SKM-1 treated with dmso at 0.1 percent for 144 hours (cell line): ENCODE data around the gene OSBPL3.
A peak's percentile ranks its signal among the peaks of the same experiment; 100 is the strongest.

Experiments used
- DNase-seq: peaks from one replicate; lab custom pipeline; 2025; ENCODE audit not compliant: unreplicated experiment; lab: John Stamatoyannopoulos, UW

The OSBPL3 gene

DNA sequence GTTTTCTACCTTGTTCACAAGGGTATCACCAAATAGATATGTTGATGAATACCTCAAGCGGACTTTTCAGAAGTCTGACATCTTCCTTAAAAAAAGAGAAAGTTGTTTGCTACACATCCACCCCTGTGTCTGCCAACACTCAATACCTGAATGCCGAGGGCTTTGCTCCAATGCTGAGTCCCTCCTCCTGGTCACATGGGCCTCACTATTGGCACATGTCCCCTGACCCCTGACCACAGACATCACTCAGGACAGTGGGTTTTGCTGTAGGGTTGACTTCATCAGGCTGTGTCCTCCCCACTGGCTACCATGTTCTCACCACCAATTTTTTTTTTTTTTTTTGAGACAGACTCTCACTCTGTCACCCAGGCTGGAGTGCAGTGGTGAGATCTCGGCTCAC lies 76.4 kb downstream of the OSBPL3 start:
- no peak for DNase-seq

DNA sequence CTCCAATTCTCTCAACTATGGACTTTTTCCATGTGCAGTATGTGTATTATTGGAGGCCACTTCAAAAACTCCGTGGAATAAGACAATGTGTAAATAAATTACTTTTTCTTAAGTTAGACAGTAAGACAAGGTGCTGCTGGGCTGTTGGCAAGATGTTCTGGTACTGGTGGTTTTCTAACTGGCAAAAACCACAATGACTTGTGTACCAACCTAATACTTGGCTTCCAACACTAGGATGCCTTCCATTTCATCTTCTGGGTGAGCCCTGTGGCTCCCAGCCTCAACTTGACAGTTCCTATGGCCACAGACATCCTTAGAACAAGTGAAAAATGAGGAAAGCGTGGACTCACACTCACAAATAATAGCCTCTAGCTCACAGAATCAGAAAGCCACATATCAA lies 77.0 kb downstream of the OSBPL3 start:
- no peak for DNase-seq

DNA sequence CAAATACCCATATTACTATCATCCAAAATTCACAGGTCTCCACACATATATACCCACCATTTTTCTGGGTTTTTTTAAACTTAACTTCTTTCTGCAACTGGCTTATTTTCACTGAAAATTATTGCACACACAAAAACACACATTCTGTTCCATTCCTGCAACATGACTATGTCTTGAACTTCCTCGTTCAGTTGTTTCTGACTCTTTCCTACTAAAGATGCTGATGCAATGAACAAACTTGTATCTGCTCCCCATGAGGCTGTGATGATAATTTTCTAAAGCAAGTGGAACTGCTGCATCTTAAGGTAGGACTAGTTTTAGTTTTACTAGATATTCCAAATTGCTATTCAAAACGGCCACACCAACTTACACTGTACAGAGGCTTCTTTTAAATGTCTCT lies 77.7 kb downstream of the OSBPL3 start:
- DNase-seq, result peak; percentile 6

DNA sequence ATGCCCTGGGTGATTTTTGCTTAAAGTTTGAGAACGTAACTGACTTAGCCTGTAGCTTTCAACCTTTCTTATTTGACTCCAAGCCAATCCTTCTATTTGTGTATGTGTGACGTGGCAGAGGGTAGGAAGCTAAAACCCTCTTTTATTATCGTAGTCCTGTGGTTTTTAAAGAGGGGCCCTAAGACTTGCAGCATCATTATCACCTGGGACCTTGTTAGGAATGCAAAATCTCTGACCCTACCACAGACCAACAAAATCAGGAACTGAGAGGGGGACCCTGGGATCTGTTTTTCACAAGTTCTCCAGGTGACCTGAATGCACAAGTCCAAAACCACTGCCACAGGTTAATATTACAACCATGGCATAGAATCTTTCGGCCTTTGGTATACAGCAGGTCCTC lies 80.1 kb downstream of the OSBPL3 start:
- no peak for DNase-seq

DNA sequence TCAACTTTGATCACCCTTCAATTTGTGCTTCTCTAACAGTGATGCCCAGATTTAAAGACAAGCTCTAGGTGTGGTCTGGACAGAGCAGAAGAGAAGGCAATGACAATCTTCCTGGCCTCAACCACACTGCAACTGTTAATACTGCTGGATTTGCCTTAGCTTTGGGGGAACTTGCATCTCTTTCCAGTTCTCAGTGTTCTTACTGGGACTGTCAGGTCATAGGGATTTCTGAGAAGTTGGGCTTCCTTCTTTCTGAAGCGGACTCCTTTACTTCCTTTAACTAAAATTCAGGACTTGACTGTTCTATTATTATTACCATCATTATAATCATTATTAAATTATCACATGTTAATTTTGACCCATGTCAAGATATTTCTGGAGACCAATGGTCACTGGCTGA lies 80.8 kb downstream of the OSBPL3 start:
- no peak for DNase-seq

DNA sequence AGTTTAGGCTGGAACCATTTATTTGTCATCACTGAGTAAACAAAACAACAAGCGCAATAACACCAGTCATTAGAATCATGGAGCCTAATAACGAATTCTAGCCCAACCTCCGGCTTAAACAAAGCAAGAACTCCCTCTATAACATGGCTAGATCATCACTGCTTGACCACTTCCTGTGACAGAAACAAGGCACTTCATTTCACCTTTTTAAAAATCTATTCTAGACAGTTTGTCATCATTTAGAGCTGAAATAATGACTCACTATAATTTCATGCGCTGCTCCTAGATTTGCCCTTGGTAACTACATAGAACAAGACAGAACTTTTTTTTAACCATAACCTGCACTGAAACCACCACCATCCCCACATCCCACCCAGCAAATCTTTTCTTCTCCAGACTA lies 81.3 kb downstream of the OSBPL3 start:
- no peak for DNase-seq

DNA sequence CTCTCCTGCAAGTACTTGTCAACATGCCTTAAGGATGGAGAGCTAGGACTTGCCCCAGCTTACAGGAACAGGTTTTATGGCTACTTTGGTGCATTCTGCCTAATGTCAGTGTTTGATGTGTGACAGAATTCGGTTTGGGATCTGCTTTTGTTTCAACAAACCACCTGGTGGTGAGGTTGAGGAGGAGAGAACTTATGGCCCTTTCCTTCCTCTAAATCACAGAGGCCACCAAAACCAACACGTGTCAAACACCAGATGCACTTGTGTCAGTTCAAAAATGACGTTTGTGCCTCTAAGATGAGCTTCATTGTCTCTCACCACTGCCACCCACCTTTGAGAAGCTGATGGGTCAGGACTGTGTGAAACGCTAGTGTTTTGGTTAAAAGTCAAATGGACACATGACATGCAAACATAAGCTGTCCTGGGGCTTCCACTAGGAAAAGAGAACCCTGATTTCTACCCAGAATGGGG lies 83.9 kb downstream of the OSBPL3 start:
- DNase-seq, result no peak

DNA sequence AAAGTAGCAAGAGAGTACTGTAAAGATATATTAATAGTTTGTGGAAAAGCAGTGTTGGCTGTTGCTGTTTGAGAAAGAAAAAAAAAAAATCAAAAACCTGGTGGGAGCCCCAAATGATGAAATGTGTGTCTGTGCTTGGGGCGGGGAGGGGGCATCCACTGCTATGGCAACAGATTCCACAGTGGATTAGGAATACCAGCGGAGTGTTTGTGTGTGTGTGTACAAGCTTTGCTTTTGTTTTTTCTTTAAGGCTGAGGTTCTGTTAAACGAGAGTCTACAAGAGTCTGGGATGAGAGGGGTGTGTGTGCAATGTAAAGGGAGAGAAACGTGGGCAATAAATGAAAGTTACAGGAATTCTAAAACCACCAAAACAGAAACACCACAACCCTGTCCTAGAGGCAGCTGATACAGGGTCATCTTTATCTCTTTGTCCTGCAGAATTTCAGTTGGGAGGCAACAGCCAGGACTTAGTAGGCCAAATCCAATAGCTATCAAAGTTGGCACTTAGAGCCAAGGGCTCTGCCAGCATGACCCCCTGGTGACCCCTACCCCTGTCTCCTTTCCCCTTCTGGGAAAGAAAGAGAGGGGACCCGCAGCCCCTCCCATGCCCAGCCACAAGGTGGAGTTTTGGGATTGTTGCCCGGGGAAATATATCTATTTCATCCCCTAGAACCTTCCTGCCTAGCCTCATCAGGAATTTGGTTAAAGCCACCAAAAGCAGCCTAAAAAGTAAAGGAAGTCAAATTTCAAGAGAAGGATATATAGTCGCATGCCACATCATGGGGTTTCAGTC lies 85.4 kb downstream of the OSBPL3 start:
- DNase-seq, result no peak

DNA sequence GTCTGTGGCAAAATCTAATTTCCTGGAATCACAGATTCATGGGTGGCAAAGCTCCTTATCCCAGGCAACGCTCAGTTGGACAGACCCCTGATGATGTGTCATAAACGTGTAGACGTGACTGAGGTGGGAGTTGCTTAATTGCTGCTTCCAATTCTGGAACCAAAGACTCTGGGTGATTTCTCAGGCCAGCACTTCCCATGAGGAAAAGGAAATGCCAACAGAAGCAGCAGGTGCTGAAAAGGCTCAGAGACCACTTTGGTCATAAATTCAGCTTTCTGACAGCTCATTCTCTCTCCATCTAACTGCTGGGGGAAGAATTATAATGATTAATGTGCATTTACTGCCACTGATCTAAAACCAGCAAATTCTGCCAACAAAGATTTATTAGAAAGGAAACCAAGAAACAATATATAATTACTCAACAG lies 88.7 kb downstream of the OSBPL3 start:
- DNase-seq, result no peak

DNA sequence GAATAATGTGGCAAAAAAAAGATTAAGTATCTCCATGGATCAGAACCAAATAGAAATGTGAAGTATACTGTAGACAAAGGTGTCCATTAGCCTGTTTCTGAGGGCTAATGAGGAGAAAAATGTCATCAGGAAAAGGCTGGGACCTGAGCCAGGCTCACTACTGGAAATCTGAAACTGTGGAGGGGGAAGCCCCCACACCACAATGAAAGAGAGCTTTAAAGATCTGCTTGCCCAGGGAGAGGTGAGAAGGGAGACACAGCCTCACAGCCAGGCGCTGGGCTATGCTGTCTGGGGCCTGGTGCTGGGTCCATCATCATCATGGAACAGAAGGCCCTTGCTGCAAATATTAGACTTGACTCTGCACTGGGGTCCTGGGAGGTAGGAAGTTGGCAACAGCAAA lies 90.4 kb downstream of the OSBPL3 start:
- no peak for DNase-seq

DNA sequence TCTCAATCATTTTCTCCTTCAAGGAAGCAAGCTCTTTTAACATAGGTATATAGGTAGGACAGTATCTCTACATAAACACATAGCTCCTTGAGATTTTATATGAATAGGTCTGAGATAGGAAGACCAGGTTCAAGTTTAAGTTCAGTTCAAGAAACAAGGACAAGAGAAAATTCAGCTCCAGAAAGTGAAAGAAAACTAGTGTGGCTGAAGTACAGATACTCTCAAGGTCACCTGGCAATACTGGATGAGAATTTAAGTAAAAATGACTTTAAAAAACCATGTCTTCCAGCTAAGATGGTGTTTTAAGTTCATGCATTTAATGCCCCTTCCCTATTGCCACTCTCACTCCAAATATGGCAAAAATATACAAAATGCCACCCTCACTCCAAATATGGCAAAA lies 91.3 kb downstream of the OSBPL3 start:
- no peak for DNase-seq

DNA sequence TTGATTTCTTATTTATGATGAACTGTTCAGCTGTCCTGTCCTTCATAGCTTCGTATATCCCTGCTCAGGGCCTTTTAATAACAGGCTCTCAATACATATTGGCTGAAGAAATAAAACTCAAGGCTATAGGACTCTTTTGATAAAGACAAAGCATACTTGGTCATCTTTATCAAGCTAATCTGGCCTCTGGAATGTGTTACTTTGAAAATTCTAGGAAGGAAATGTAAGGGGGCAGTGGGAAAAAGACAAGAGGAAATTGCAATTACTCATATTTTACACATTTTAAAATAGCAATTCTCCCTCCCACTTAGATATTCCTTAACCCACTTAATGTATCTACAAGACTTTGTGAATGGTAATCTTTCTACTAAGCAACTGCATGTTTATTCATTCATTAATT lies 94.3 kb downstream of the OSBPL3 start:
- no peak for DNase-seq

DNA sequence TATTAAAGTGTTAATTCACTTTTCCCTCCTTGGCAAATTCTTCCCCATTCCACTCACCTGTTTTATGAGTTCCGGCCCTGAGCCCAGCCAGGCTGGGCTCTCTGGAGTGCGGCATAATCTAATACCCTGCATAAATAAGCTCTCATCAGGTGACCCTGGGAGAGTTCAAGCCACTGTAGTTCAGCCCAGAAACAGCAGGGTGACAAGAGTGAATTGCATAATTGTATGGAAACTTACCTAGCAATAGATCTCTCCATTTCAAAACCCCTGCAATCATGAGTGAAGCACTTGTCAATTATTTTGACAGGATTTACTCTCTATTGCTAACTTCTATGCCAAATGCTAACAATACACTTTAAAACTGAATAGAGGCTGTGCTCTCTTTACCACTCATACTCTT lies 94.7 kb downstream of the OSBPL3 start:
- no peak for DNase-seq

DNA sequence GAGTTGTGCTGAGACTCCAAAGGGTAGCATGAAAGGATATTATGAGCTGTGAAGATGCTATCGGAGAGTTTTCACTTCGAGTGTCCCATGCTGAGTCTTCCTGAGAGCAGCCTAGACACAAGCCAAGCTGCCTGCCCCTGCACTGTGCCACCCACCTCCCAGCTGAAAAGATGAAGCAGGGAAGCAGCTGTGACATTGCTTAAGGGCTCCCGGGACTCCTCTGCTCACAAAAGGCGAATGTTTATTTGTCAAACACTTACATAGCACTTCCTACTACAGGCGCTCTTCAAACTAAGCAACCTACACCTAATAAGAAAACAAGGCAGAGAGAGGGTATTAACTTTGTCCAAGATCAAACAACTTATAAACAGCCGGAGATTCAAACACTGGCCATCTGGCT lies 95.6 kb downstream of the OSBPL3 start:
- DNase-seq, result no peak

DNA sequence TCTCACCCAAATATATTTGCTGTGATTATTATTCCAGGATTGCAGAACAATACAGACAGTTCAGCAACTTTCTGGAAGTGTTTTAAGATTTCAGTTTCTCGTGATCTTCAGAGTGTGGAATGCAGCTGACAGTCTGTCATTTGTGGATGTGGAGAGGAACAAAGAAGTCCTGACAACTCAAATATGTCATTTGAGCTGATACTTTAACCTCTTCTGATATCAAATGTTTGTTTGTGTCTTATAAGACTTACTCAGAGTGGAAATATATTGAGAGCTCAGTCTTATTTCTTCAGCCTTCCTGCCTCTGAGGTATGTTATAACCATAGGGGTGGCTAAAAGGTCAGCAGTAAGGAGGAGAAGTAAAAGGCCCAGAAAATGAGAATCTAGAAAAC lies 96.4 kb downstream of the OSBPL3 start:
- no peak for DNase-seq

DNA sequence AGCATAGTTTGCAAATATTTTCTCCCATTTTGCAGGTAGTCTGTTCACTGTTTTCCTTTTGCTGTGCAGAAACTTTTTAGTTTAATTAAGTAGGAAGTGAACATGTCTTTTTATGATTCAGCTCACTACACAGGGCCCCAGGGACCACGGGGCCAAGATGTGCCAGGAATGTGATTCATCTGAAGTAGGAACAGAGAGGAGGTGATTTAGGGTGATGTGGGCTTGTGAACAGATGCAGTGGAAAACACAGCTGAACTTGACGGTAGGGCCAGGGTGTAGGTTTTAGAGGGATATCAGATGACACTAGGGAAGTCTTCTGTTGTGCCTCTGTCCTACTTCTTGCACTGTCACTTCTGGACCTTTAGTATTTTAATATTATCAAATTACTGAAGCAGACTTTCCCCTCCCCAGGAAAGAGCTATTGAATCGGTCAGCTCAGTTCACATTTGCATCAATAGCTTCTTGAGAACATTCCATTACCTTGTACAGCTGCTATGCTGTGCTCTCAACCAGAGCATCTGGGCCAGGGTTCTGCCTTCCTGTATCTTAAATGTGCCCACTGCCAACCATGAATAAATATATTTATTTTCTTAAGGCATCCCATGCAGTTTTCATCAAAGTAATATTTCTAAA lies 96.9 kb downstream of the OSBPL3 start:
- no peak for DNase-seq

DNA sequence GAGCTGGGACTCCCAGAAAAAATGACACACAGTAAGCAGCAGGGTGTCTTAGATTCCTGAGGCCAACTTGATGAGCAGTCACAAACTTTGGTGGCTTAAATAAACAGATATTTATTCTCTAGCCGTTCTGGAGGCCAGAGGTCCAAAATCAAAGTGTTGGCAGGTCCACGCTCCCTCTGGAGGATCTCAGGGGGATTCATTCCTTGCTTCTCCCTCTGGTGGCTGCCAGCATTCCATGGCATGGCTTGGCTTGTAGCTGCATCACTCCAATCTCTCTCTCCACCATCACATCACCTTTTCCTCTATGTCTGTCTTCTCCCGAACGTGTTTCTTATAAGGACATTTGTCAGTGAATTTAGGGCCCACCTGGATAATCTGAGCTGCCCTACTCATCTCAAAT lies 98.4 kb downstream of the OSBPL3 start:
- DNase-seq, result no peak

DNA sequence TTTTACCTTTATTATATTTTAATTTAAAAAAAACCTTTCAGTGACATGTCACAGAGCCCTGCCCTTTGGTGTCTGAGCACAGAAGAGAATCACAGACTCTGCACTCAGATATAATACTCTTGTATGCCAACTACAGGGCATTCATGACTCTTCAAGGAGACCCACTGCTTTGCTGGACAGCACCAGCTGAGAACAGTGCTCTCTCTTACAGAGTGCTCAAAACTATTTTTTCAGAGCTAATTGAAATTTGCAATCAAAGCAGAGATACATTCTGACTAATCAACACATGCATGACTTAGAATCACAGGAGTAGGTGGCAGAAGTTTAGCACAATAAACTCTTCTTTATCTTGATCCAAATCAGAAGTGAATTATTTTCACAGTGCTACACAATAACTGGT lies 99.1 kb downstream of the OSBPL3 start:
- DNase-seq, result no peak

DNA sequence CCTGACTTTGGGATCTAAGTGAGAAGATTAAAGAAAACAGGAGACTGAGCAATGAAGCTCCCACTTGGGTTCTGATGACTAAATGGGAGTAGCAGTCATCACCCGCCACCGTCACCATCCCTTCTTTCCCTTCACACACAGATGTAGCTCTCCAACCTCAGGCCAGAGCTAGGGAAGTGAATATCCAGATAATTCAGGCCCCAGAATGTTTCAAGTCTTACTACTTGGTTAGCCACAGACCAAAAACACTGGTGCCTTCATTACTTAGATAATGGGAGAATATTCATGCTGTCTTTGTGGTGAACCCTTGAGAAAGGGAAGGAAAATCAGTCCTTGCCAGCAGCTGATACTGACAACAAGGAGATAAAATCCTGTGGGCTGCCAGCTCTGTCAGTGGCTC lies 100.7 kb downstream of the OSBPL3 start:
- no peak for DNase-seq

DNA sequence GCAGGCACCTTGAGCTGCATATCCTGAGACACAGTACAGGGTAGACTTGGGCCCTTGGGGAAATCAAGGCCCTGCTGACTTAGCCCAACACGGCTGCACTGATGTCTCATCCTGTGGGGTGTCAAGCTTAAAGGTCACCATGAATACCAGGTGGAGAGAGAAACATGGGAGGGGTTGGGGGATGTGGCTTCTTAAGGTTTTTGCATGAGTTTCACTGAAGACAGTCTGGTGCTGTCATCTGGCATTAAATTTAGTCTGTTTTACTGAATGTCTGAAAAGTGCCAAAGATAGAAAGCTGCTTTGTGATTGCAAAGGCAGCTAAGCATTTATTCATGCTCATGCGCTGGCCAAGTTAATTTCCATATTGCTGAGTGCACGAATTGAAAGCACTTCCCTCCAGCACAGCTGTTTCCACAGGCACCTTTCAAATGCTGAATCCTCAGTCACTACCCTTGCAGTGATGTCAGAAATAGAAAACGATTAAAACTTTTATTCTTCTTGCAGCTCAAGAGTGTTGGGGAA lies 102.1 kb downstream of the OSBPL3 start:
- DNase-seq, result no peak

DNA sequence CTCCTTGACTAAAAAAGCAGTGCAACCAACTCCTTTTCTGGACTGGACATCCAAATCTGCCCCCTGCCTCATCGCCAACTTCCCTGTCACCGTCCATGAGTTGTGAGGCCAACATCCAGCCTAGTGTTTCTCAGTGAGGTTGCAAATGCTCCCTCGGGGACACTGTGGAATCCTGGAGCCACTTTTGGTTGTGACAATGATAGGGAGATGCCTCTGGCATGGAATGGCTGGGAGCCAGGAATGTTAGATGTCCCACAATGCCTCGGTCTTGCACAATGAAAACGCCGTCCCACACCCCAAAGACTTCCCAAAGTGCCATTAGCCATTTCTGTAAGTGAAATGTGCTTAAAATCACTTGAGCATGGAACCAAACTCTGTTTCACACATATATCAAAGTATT lies 105.2 kb downstream of the OSBPL3 start:
- DNase-seq, result no peak

DNA sequence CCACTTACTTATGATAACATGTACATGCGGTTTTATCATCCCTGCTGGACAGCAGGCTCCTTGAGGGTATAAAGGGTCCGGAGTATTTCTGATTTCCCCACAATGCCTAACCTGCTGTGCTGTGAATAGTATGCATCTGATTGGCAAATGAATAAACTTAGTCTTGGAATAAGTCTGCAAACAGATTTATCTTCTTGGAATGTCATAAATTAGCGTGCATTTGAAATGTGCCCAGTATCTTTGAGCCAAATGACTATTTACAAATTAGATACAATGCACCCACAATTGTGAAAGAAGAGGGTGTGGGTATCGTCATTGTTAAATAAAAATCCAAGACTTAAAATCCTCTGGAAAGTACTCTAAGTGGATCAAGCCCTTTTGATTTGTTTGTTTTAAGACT lies 106.0 kb downstream of the OSBPL3 start:
- no peak for DNase-seq

DNA sequence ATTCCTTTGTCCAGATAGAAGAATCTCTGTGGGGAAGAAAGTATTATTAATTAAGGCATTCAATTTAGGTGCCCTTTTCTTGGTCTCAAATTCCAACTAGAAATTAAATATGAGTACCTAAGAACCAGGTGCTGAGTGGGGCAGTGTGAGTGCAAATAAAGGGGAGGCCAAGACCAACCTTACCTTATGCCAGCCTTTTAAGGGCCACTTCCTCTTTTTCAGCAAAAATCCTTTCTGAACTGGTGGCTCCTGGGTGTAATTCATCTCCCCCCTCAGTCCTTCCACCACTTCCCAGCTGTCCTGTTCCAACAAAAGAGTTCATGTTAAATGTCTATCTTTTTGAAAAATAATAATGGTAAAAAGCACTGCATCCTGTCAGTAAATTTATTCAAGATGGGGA lies 108.2 kb downstream of the OSBPL3 start:
- DNase-seq, result peak; percentile 8
